ENCODE results near the gene GADD45G.

- TF ChIP-seq CTCF (IDR thresholded peaks at IDR 0.05): no peak
- TF ChIP-seq JUN (IDR thresholded peaks at IDR 0.05): no peak
- no peak for TF ChIP-seq POLR2A (IDR thresholded peaks at IDR 0.05; ENCODE audit: low read length)
- no peak for TF ChIP-seq NFE2L2 (conservative IDR thresholded peaks at IDR 0.05; ENCODE audit: low read length)
- no peak for TF ChIP-seq GATA3 (IDR thresholded peaks at IDR 0.05; ENCODE audit: borderline replicate concordance)
- TF ChIP-seq EP300 (IDR thresholded peaks at IDR 0.05): no peak
- TF ChIP-seq ZFP36 (IDR thresholded peaks at IDR 0.05; ENCODE audit: borderline replicate concordance, partially characterized antibody): no peak
- no peak for TF ChIP-seq SMC3 (IDR thresholded peaks at IDR 0.05)
- no peak for TF ChIP-seq REST (IDR thresholded peaks at IDR 0.05)
- TF ChIP-seq ZSCAN20 (CRISPR knock-in tag; IDR thresholded peaks at IDR 0.05): no peak
- no peak for TF ChIP-seq CHD2 (IDR thresholded peaks at IDR 0.05; ENCODE audit: low read length, partially characterized antibody)
- no peak for TF ChIP-seq HMGXB4 (CRISPR knock-in tag; IDR thresholded peaks at IDR 0.05; ENCODE audit: borderline replicate concordance)
Measured at GRCh38 chr9:89635816-89636215, 31.0 kb downstream of the GADD45G start.

Data from A549 (cell line).